Spleen (tissue), 11 donors: ENCODE data around the gene TANGO6. TPM values are rescaled to one million over a fixed set of nuclear protein-coding genes. Genes with fewer than 3 reads are reported as not detected.

Source experiments
- DNase-seq: peaks from one replicate; pipeline ENCODE4 v3.0.0-alpha.2; 2020
- H3K27ac ChIP-seq, 8 donors: fragments of 200-600 bp; sonication (generic) in 7 of 8; 1 replicate in 4 of 8; 2 replicates in 4 of 8; pipeline versions ENCODE4 v1.5.0 to v1.8.0; 2016 to 2021; ENCODE audit warnings: inconsistent platforms in 4 of 8, mild to moderate bottlenecking in 4 of 8, moderate library complexity in 1 of 8
- H3K27me3 ChIP-seq, 7 donors: fragments of 200-600 bp; sonication (generic) in 6 of 7; replicated peaks in 1 of 7; 1 replicate in 4 of 7; 2 replicates in 3 of 7; pipeline versions ENCODE4 v1.5.0 to v1.8.0; 2016 to 2021; ENCODE audit warnings: inconsistent platforms in 3 of 7, mild to moderate bottlenecking in 1 of 7
- H3K36me3 ChIP-seq, 6 donors: fragments of 200-600 bp; sonication (generic) in 5 of 6; 1 replicate in 4 of 6; 2 replicates in 2 of 6; pipeline versions ENCODE4 v1.5.0 to v1.8.0; 2016 to 2021; ENCODE audit warnings: inconsistent platforms in 2 of 6
- H3K4me1 ChIP-seq, 6 donors: fragments of 200-600 bp; sonication (generic) in 5 of 6; 1 replicate in 3 of 6; 2 replicates in 3 of 6; pipeline versions ENCODE4 v1.5.0 to v1.8.0; 2016 to 2021; ENCODE audit warnings: inconsistent platforms in 3 of 6
- H3K4me3 ChIP-seq, 8 donors: fragments of 200-600 bp; sonication (generic) in 7 of 8; 1 replicate in 4 of 8; 2 replicates in 4 of 8; pipeline versions ENCODE4 v1.5.0 to v1.8.0; 2016 to 2021; ENCODE audit warnings: inconsistent platforms in 4 of 8, mild to moderate bottlenecking in 4 of 8, moderate library complexity in 2 of 8
- H3K9me3 ChIP-seq, 8 donors: fragments of 200-600 bp; sonication (generic) in 7 of 8; 1 replicate in 4 of 8; 2 replicates in 4 of 8; pipeline versions ENCODE4 v1.5.0 to v1.8.0; 2016 to 2021; ENCODE audit warnings: inconsistent platforms in 4 of 8
- CTCF ChIP-seq, 11 experiments: fragments of 200-600 bp in 7 of 11; fragments of 450-650 bp in 4 of 11; sonication (generic) in 4 of 11; IDR thresholded peaks in 8 of 11; conservative IDR thresholded peaks in 3 of 11; 1 replicate in 7 of 11; 2 replicates in 4 of 11; pipeline versions ENCODE4 v1.4.0 to v1.8.0; 2016 to 2021; ENCODE audit warnings: antibody characterized with exemption in 11 of 11, inconsistent platforms in 4 of 11, mild to moderate bottlenecking in 1 of 11
- POLR2A ChIP-seq, 3 donors: fragments of 450-650 bp; IDR thresholded peaks; one replicate each; pipeline ENCODE4 v1.5.1; 2017; ENCODE audit warnings: antibody characterized with exemption in 3 of 3, mild to moderate bottlenecking in 1 of 3
- POLR2AphosphoS5 ChIP-seq, 3 donors: sonication (generic); formaldehyde crosslinking; IDR thresholded peaks; one replicate each; pipeline ENCODE4 v1.5.1; 2017; ENCODE audit warnings: antibody characterized with exemption in 3 of 3
- WGBS, 5 donors: extraction: QIAGEN DNeasy Blood & Tissue Kit in 3 of 5; methylation state at CpG; one replicate each; pipeline versions ENCODE4 v1.1.5 to v1.1.7; 2013 to 2018; 5-methylcytosine and 5-hydroxymethylcytosine counted together
- intact Hi-C: fragments of 100-400 bp; cut with DNase I; formaldehyde crosslinking; loops from one replicate; pipeline ENCODE4 v1.15.0; 2023; ENCODE audit warnings: low total_unique reads
- polyA plus RNA-seq, 3 donors: library from polyadenylated mRNA; stranded (reverse); fragments of 200-250 nt; gene quantifications; one replicate each; pipeline ENCODE4 v1.2.1, GENCODE V29; 2013
- total RNA-seq, 7 donors: library from RNA; depleted of rRNA in 3 of 7; stranded (reverse); fragments of >200 nt in 3 of 7; fragmentation: NEBNext Ultra II Directional in 4 of 7; extraction: Animal tissue kit (Norgen Biotek cat#: 25700) in 4 of 7; gene quantifications; one replicate each; pipeline versions ENCODE4 v1.1.0 to v1.2.1, GENCODE V29; 2016 to 2021
- donor health status: healthy with polysubstance abuse.
- donor health status: DM: no; HTN: no; CAD: no; lungs with moderate emphysema.
- donor health status: DM: no; HTN: no; CAD: no.
- donor health status: Bipolar disorder and iron deficiency.
- donor health status: healthy.
- donor health status: DM: no; HTN: no; CAD: no.
- donor health status: DM: yes; HTN: yes; CAD: no.

The TANGO6 gene
- total and polyA plus RNA-seq, 10 donors: 1.9 to 35.2 (median 23.0) TPM

- H3K27ac ChIP-seq: no peak overlapping the region
- 90 to 96% (median 96%) methylated on average over 7 of the region's 7 CpGs for WGBS, 5 donors
Measured at GRCh38 chr16:68873635-68874471, 30.5 kb downstream of the TANGO6 start.

GRCh38 chr16:68875871-68876270, 32.5 kb downstream of the TANGO6 start:
- peaks cover 3 to 100% (median 71%) of the 10 kb centered on the region in 6 donors for H3K36me3 ChIP-seq
- H3K27me3 ChIP-seq: no peaks in the 10 kb centered on the region
- no peak overlapping the region for H3K27ac ChIP-seq
- TF ChIP-seq CTCF (IDR thresholded peaks at IDR 0.05 in 8 of 11, conservative IDR thresholded peaks at IDR 0.05 in 3 of 11) (no peak), POLR2AphosphoS5 (IDR thresholded peaks at IDR 0.05) (no peak), POLR2A (IDR thresholded peaks at IDR 0.05) (no peak)
- H3K4me1 ChIP-seq: no peaks in the 10 kb centered on the region
- DNase-seq: no peak
- intact Hi-C loops: loop anchor here (10.0 kb wide), 1 partner anchor 69 kb away; no protein-coding TSS in a partner anchor
- H3K9me3 ChIP-seq: no peaks in the 10 kb centered on the region
- no peak overlapping the region for H3K4me3 ChIP-seq
- 95 to 100% (median 99%) methylated on average over 2 to 4 of the region's 4 CpGs for WGBS, 5 donors

More at GRCh38 chr16:68873635-68874471, 30.5 kb downstream of the TANGO6 start:
- Histone ChIP-seq H3K36me3 (peaks cover 0 to 100% (median 56%) of the 10 kb centered on the region in 6 donors), H3K4me3 (no peak overlapping the region), H3K27me3 (no peaks in the 10 kb centered on the region), H3K9me3 (peaks cover 0 to 3% (median 0%) of the 10 kb centered on the region in 8 donors), H3K4me1 (no peaks in the 10 kb centered on the region)
- intact Hi-C loops: loop anchor here (10.0 kb wide), 1 partner anchor 71 kb away; no protein-coding TSS in a partner anchor
- DNase-seq: no peak
- TF ChIP-seq POLR2AphosphoS5 (IDR thresholded peaks at IDR 0.05) (no peak), POLR2A (IDR thresholded peaks at IDR 0.05) (no peak), CTCF (IDR thresholded peaks at IDR 0.05 in 8 of 11, conservative IDR thresholded peaks at IDR 0.05 in 3 of 11) (no peak)

- no peak for DNase-seq
- H3K27ac ChIP-seq: no peak overlapping the region
- 94 to 97% (median 97%) methylated on average over 6 of the region's 6 CpGs for WGBS, 5 donors
- H3K36me3 ChIP-seq: peaks cover 5 to 89% (median 42%) of the 10 kb centered on the region in 6 donors
- intact Hi-C loops: no loop called here
- TF ChIP-seq POLR2A (IDR thresholded peaks at IDR 0.05) (no peak), POLR2AphosphoS5 (IDR thresholded peaks at IDR 0.05) (no peak), CTCF (IDR thresholded peaks at IDR 0.05 in 8 of 11, conservative IDR thresholded peaks at IDR 0.05 in 3 of 11) (no peak)
- no peak overlapping the region for H3K4me3 ChIP-seq
- no peaks in the 10 kb centered on the region for H3K27me3 ChIP-seq
- H3K9me3 ChIP-seq: no peaks in the 10 kb centered on the region
- H3K4me1 ChIP-seq: no peaks in the 10 kb centered on the region
Measured at GRCh38 chr16:68883685-68884084, 40.4 kb downstream of the TANGO6 start.

- Histone ChIP-seq H3K27me3 (no peaks in the 10 kb centered on the region), H3K9me3 (no peaks in the 10 kb centered on the region), H3K4me3 (no peak overlapping the region), H3K36me3 (peaks cover 5 to 83% (median 36%) of the 10 kb centered on the region in 6 donors), H3K4me1 (peaks cover 0 to 4% (median 0%) of the 10 kb centered on the region in 6 donors), H3K27ac (no peak overlapping the region)
- TF ChIP-seq POLR2A (IDR thresholded peaks at IDR 0.05) (no peak), POLR2AphosphoS5 (IDR thresholded peaks at IDR 0.05) (no peak), CTCF (IDR thresholded peaks at IDR 0.05 in 8 of 11, conservative IDR thresholded peaks at IDR 0.05 in 3 of 11) (no peak)
- WGBS, 5 donors: 86 to 94% (median 91%) methylated on average over 1 of the region's 1 CpG
- intact Hi-C loops: no loop called here
- DNase-seq: no peak
Measured at GRCh38 chr16:68884401-68884800, 41.1 kb downstream of the TANGO6 start.
